ENCODE results near the gene RIT1. TPM values are rescaled to one million over a fixed set of nuclear protein-coding genes. Genes with fewer than 3 reads are reported as not detected.

The RIT1 gene
- total and polyA plus RNA-seq, 9 donors = 19.2 to 37.0 (median 25.6) TPM

Other genes with a start within 250 kb of the RIT1 start
- 60.6 TPM for gene YY1AP1, start 222.6 kb downstream of the RIT1 start, total RNA-seq
- 10 to 100 TPM; 44.1 to 56.8 (median 51.2) TPM for gene YY1AP1, start 222.6 kb downstream of the RIT1 start, polyA plus RNA-seq (ENCODE audit: insufficient read depth in 1 of 8, insufficient read length in 8 of 8, low replicate concordance in 1 of 8)
- gene DAP3, start 222.3 kb downstream of the RIT1 start, total RNA-seq = 62.9 TPM
- gene DAP3, start 222.3 kb downstream of the RIT1 start, polyA plus RNA-seq (ENCODE audit: insufficient read depth in 1 of 8, insufficient read length in 8 of 8, low replicate concordance in 1 of 8) = 100 to 1,000 TPM; 117 to 142 (median 124) TPM
- gene GON4L, start 54.1 kb downstream of the RIT1 start, total RNA-seq = 28.0 TPM
- gene GON4L, start 54.1 kb downstream of the RIT1 start, polyA plus RNA-seq (ENCODE audit: insufficient read depth in 1 of 8, insufficient read length in 8 of 8, low replicate concordance in 1 of 8) = 10 to 100 TPM; 25.4 to 36.9 (median 28.2) TPM
- 12.0 TPM for gene SYT11, start 51.8 kb downstream of the RIT1 start, total RNA-seq
- gene SYT11, start 51.8 kb downstream of the RIT1 start, polyA plus RNA-seq (ENCODE audit: insufficient read depth in 1 of 8, insufficient read length in 8 of 8, low replicate concordance in 1 of 8) = 10 to 100 TPM in 7 of 8 donors, 1 to 10 TPM in 1; 9.5 to 20.2 (median 12.0) TPM
- 30.0 TPM for gene KHDC4, start 23.1 kb upstream of the RIT1 start, total RNA-seq
- gene KHDC4, start 23.1 kb upstream of the RIT1 start, polyA plus RNA-seq (ENCODE audit: insufficient read depth in 1 of 8, insufficient read length in 8 of 8, low replicate concordance in 1 of 8) = 10 to 100 TPM; 24.5 to 38.0 (median 29.9) TPM
- not detected for gene RXFP4, start 30.3 kb upstream of the RIT1 start, total RNA-seq
- gene RXFP4, start 30.3 kb upstream of the RIT1 start, polyA plus RNA-seq (ENCODE audit: insufficient read depth in 1 of 8, insufficient read length in 8 of 8, low replicate concordance in 1 of 8) = under 1 TPM in 5 of 8 donors, not detected in 3; 0.12 to 0.65 (median 0.23) TPM
- 100 TPM for gene ARHGEF2, start 67.2 kb upstream of the RIT1 start, total RNA-seq
- gene ARHGEF2, start 67.2 kb upstream of the RIT1 start, polyA plus RNA-seq (ENCODE audit: insufficient read depth in 1 of 8, insufficient read length in 8 of 8, low replicate concordance in 1 of 8) = 100 to 1,000 TPM; 124 to 153 (median 140) TPM
- 287 TPM for gene SSR2, start 109.6 kb upstream of the RIT1 start, total RNA-seq
- 100 to 1,000 TPM; 210 to 323 (median 247) TPM for gene SSR2, start 109.6 kb upstream of the RIT1 start, polyA plus RNA-seq (ENCODE audit: insufficient read depth in 1 of 8, insufficient read length in 8 of 8, low replicate concordance in 1 of 8)
- gene UBQLN4, start 142.4 kb upstream of the RIT1 start, total RNA-seq = 19.2 TPM
- 10 to 100 TPM; 40.1 to 48.0 (median 43.8) TPM for gene UBQLN4, start 142.4 kb upstream of the RIT1 start, polyA plus RNA-seq (ENCODE audit: insufficient read depth in 1 of 8, insufficient read length in 8 of 8, low replicate concordance in 1 of 8)
- gene LAMTOR2, start 143.4 kb upstream of the RIT1 start, total RNA-seq = 53.7 TPM
- gene LAMTOR2, start 143.4 kb upstream of the RIT1 start, polyA plus RNA-seq (ENCODE audit: insufficient read depth in 1 of 8, insufficient read length in 8 of 8, low replicate concordance in 1 of 8) = 10 to 100 TPM; 38.7 to 51.0 (median 44.9) TPM
- gene RAB25, start 149.8 kb upstream of the RIT1 start, total RNA-seq = not detected
- gene RAB25, start 149.8 kb upstream of the RIT1 start, polyA plus RNA-seq (ENCODE audit: insufficient read depth in 1 of 8, insufficient read length in 8 of 8, low replicate concordance in 1 of 8) = 1 to 10 TPM in 3 of 8 donors, under 1 TPM in 5; 0.16 to 7.4 (median 0.30) TPM
- 9.4 TPM for gene MEX3A, start 171.1 kb upstream of the RIT1 start, total RNA-seq
- 10 to 100 TPM; 15.8 to 32.4 (median 25.8) TPM for gene MEX3A, start 171.1 kb upstream of the RIT1 start, polyA plus RNA-seq (ENCODE audit: insufficient read depth in 1 of 8, insufficient read length in 8 of 8, low replicate concordance in 1 of 8)
- 371 TPM for gene LMNA, start 203.4 kb upstream of the RIT1 start, total RNA-seq
- 100 to 1,000 TPM; 335 to 408 (median 371) TPM for gene LMNA, start 203.4 kb upstream of the RIT1 start, polyA plus RNA-seq (ENCODE audit: insufficient read depth in 1 of 8, insufficient read length in 8 of 8, low replicate concordance in 1 of 8)
- gene SEMA4A, start 242.2 kb upstream of the RIT1 start, total RNA-seq = 2.5 TPM
- 1 to 10 TPM; 1.5 to 5.4 (median 3.3) TPM for gene SEMA4A, start 242.2 kb upstream of the RIT1 start, polyA plus RNA-seq (ENCODE audit: insufficient read depth in 1 of 8, insufficient read length in 8 of 8, low replicate concordance in 1 of 8)